GM15510 (cell line): Measurements from ENCODE around the gene RNF225.

Source experiments
- POLR2A ChIP-seq: IDR thresholded peaks from 3 replicates; pipeline ENCODE4 v1.6.1; 2011; ENCODE audit warnings: borderline replicate concordance; ENCODE audit not compliant: insufficient read length; ENCODE audit errors: extremely low read depth

Gene RNF225

DNA sequence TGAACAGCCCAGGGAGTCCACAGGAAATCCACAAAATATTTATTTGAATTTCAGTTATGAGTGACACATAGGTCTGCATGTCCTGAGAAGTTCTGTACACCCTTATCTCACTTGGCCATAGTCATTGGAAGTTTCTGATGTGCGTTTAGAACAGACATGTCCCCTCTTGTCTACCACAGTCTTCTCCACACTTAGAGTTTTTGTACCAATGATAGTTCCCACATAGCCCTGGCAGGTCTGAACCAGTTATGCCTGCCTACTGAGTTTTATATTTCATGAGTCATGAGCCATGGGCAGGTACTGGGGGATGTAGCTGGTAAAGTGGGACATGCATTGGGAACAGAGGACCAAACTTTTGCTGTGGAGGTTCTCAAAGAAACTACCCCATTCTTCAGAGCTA is 33.2 kb downstream of the RNF225 start:
- TF ChIP-seq POLR2A, result no peak

DNA sequence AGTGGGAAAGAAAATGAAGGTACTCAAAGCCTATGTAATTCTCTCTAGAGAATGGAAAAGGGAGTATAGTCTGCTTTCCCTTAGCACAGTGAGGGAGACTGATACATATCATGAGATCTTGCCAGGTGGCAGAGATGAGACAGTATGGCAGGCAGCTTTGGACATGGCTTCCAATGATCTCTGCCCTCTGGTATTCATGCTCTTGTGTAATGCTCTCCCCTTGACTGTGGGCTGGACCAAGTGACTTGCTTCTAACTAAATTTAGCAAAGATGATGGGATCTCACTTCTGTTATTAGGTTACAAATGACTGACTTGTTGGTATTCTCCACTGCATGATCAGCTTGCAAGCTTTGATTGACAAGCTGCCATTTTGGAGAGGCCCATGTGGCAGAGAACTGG is 34.3 kb downstream of the RNF225 start:
- TF ChIP-seq POLR2A, result no peak

DNA sequence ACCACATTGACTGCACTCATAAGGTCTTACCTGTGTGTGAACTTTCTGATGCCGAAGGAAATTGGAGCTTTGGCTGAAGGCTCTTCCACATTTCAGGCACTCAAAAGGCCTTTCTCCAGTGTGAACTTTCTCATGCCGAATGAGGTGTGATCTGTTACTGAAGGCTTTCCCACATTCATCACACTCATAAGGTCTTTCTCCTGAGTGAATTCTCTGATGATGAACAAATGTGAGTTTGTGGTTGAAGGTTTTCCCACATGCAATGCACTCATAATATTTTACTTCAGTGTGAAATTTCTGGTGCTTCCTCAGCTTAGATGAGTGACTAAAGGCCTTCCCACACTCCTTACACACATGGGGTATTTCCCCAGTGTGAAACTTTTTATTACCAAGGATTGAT is 38.8 kb downstream of the RNF225 start:
- no peak for TF ChIP-seq POLR2A

DNA sequence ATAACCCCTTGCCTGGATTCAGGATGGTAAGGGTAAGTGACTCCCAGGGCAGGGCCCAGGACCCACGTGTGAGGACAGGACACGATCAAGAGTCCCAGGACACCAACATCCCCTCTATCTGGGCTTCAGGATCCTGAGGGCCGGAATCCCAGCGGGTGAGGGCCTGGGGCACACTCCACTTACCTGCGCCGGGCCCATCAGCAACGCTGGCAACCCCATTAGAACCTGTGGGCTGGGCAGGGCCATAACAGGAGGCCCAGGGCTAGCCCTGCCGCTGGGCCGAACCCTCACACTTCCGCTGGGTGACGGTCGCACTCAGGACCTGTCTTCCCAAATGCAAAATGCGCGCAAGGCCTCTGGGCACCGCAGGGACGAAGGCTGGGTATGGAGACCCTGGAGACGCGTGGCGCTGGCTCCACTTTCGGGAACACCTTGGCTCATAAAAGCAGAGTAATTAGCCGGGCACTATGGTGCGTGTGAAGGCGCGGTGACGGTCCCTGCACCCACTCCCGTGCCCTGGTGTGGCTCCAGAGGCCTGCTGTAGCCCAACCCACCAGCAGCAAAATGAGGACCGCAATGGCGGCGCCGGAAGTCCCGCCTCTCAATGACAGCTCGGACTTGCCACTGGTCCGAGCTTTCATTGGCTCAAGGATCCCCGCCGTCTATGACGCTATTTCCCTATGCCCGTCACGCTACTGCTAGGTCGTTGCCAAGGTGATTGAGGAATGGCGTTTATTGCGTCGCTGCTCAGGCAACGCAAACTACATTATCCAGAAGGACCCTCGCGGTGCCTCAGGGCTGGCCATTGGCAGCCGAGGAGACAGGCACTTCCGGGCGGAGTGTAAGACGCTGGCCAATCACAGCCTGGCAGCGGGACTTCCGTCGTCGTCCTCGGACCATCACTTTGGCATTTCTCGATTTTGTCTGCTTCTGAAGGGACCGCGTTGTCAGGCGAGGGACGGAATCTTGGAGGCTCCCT is 44.4 kb downstream of the RNF225 start, which contains the start of gene ZNF132:
ZNF132 (minus strand) TSS at position 578 of the 979 bp plus-strand sequence; CDS start at position 246, 332 bp downstream.
- peak; percentile 59 for TF ChIP-seq POLR2A

DNA sequence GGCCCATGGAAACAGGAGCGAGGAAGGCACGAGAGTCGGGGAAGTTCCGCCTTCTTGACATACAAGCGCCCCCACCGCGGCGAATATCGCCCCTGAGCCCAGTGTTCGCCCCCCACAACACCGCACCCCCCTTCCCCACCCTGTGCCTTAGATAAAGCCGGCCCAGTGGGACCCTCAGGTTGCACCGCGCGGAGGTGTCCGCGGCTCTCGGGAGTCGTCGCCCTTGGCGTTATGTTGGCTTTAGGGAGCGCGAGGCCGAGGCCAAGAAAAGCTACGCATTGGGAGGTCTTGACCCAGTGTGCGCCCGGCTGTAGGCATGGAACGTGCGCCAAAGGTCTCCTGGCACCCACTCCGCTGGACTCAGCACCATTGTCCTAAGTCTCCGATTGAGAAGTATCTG is 45.1 kb downstream of the RNF225 start:
- no peak for TF ChIP-seq POLR2A
